Fibroblast of pulmonary artery (primary cell): ENCODE data around the gene C3orf38.

ENCODE experiments used
- DNase-seq: peaks from one replicate; pipeline ENCODE4 v3.0.0-alpha.2; 2010; ENCODE audit warnings: low read depth
- H3K4me3 ChIP-seq: replicated peaks from 2 replicates; pipeline ENCODE4 v1.5.1; 2011; ENCODE audit warnings: low read depth, mild to moderate bottlenecking, control low read depth, low read length, moderate library complexity
- CTCF ChIP-seq: IDR thresholded peaks from 2 replicates; pipeline ENCODE4 v1.5.1; 2011; ENCODE audit warnings: mild to moderate bottlenecking, control low read depth, low read length, inconsistent platforms; ENCODE audit errors: missing control alignments

The C3orf38 gene

GRCh38 chr3:88188436-88188835 lies 38.7 kb downstream of the C3orf38 start:
- TF ChIP-seq CTCF: no peak
- peak; percentile 20 for DNase-seq
- H3K4me3 ChIP-seq: no peak overlapping the region

GRCh38 chr3:88189361-88189810 lies 39.6 kb downstream of the C3orf38 start:
- no peak for DNase-seq
- TF ChIP-seq CTCF: no peak
- H3K4me3 ChIP-seq: no peak overlapping the region

GRCh38 chr3:88191872-88192409 lies 42.2 kb downstream of the C3orf38 start:
- no peak for DNase-seq
- no peak for TF ChIP-seq CTCF
- H3K4me3 ChIP-seq: no peak overlapping the region

- no peak for TF ChIP-seq CTCF
- no peak for DNase-seq
- H3K4me3 ChIP-seq: no peak overlapping the region
These were observed 42.9 kb downstream of the C3orf38 start for GRCh38 chr3:88192631-88193030.

- peak; percentile 55 for DNase-seq
- no peak overlapping the region for H3K4me3 ChIP-seq
- no peak for TF ChIP-seq CTCF
These were observed 46.2 kb downstream of the C3orf38 start for GRCh38 chr3:88195951-88196434.

GRCh38 chr3:88198121-88198520 lies 48.4 kb downstream of the C3orf38 start:
- TF ChIP-seq CTCF: no peak

GRCh38 chr3:88203642-88204055 lies 53.9 kb downstream of the C3orf38 start:
- DNase-seq: peak; percentile 81
- no peak overlapping the region for H3K4me3 ChIP-seq
- peak; percentile 92 for TF ChIP-seq CTCF

More at GRCh38 chr3:88198121-88198520, 48.4 kb downstream of the C3orf38 start:
- DNase-seq: no peak
- H3K4me3 ChIP-seq: no peak overlapping the region
